OCI-LY7 (cell line): ENCODE data around the gene RAB11B. TPM values are rescaled to one million over a fixed set of nuclear protein-coding genes. Genes with fewer than 3 reads are reported as not detected.

Experiments used
- BruUV-seq: library from RNA; stranded (reverse); fragments of 400-500 nt; replicated peaks from 2 replicates; lab custom pipeline; 2021; lab: Mats Ljungman, UMichigan
- CTCF ChIA-PET: fragments of 300-600 bp; sonication (Branson Sonifier 250); formaldehyde crosslinking; loops from one replicate; lab custom pipeline; 2022; ENCODE audit warnings: antibody characterized with exemption; ENCODE audit not compliant: unreplicated experiment; lab: Charles Lee
- POLR2A ChIA-PET: fragments of 300-600 bp; sonication (Branson Sonifier 250); formaldehyde crosslinking; loops from one replicate; lab custom pipeline; 2022; ENCODE audit warnings: antibody characterized with exemption; lab: Charles Lee
- DNase-seq: peaks from one replicate; pipeline ENCODE4 v3.0.0-alpha.2; 2015; ENCODE audit warnings: low spot score
- H2AFZ ChIP-seq: fragments of 200-600 bp; sonication (generic), shearing (Covaris generic); 2 replicates; pipeline ENCODE4 v1.6.1; 2014; ENCODE audit warnings: mild to moderate bottlenecking, antibody characterized with exemption, low read length, moderate library complexity
- H3K27ac ChIP-seq: fragments of 200-600 bp; sonication (generic); 2 replicates; pipeline ENCODE4 v1.5.1; 2014; ENCODE audit warnings: mixed run types, low read depth, mild to moderate bottlenecking, moderate library complexity, low read length, inconsistent platforms; ENCODE audit not compliant: poor library complexity, severe bottlenecking
- H3K36me3 ChIP-seq: fragments of 200-600 bp; sonication (generic); 2 replicates; pipeline ENCODE4 v1.6.1; 2014; ENCODE audit warnings: mild to moderate bottlenecking, antibody characterized with exemption, low read length, moderate library complexity, mixed read lengths; ENCODE audit not compliant: insufficient read depth
- H3K4me1 ChIP-seq: fragments of 200-600 bp; sonication (generic); 2 replicates; pipeline ENCODE4 v1.5.1; 2014; ENCODE audit warnings: mild to moderate bottlenecking, low read length; ENCODE audit not compliant: insufficient read depth, poor library complexity, severe bottlenecking
- H3K4me2 ChIP-seq: fragments of 200-600 bp; sonication (generic); 2 replicates; pipeline ENCODE4 v1.6.1; 2014; ENCODE audit warnings: mild to moderate bottlenecking, low read length
- H3K4me3 ChIP-seq: fragments of 200-600 bp; sonication (generic); 2 replicates; pipeline ENCODE4 v1.5.1; 2014; ENCODE audit warnings: mild to moderate bottlenecking, low read depth, low read length; ENCODE audit not compliant: poor library complexity, severe bottlenecking
- H3K79me2 ChIP-seq: fragments of 200-600 bp; sonication (generic); 2 replicates; pipeline ENCODE4 v1.6.1; 2016; ENCODE audit warnings: low read depth, mild to moderate bottlenecking, low read length, moderate library complexity, mixed read lengths; ENCODE audit not compliant: insufficient read depth
- H3K9me2 ChIP-seq: fragments of 200-600 bp; sonication (generic); 2 replicates; pipeline ENCODE4 v1.6.1; 2016; ENCODE audit warnings: mild to moderate bottlenecking, low read length, mixed read lengths; ENCODE audit not compliant: insufficient read depth
- H3K9me3 ChIP-seq: fragments of 200-600 bp; sonication (generic); 2 replicates; pipeline ENCODE4 v1.6.1; 2014; ENCODE audit warnings: mild to moderate bottlenecking, mixed run types, low read length, mixed read lengths
- H4K20me1 ChIP-seq: fragments of 200-600 bp; sonication (generic); 2 replicates; pipeline ENCODE4 v1.6.1; 2014; ENCODE audit warnings: mild to moderate bottlenecking, antibody characterized with exemption, low read length, moderate library complexity, mixed read lengths; ENCODE audit not compliant: insufficient read depth
- EZH2phosphoT487 ChIP-seq: fragments of 200-600 bp; sonication (generic); IDR thresholded peaks from 2 replicates; pipeline ENCODE4 v1.6.1; 2018; ENCODE audit warnings: low read depth, borderline replicate concordance, mild to moderate bottlenecking, mixed run types, antibody characterized with exemption, low read length, moderate library complexity, mixed read lengths
- intact Hi-C: fragments of 100-400 bp; cut with micrococcal nuclease; formaldehyde crosslinking; loops from one replicate; pipeline ENCODE4 v1.10.0; 2022; ENCODE audit not compliant: unreplicated experiment
- total RNA-seq, 2 experiments: library from RNA; depleted of rRNA in 1 of 2; stranded (reverse); fragments of >200 nt in 1 of 2; shearing (Covaris generic) in 1 of 2; gene quantifications; 2 replicates each; pipeline ENCODE4 v1.2.3, GENCODE V29; 2014 to 2022
- TF ChIP-seq, protein P1 (sequence below): fragments of 200-600 bp; sonication (generic); conservative IDR thresholded peaks from 2 replicates; pipeline ENCODE4 v1.5.1; 2014; ENCODE audit warnings: mild to moderate bottlenecking, antibody characterized with exemption, low read length, moderate library complexity, mixed read lengths

Gene RAB11B
- total RNA-seq, 2 experiments from 2014 or later, result 24.5 to 84.9 TPM

DNA sequence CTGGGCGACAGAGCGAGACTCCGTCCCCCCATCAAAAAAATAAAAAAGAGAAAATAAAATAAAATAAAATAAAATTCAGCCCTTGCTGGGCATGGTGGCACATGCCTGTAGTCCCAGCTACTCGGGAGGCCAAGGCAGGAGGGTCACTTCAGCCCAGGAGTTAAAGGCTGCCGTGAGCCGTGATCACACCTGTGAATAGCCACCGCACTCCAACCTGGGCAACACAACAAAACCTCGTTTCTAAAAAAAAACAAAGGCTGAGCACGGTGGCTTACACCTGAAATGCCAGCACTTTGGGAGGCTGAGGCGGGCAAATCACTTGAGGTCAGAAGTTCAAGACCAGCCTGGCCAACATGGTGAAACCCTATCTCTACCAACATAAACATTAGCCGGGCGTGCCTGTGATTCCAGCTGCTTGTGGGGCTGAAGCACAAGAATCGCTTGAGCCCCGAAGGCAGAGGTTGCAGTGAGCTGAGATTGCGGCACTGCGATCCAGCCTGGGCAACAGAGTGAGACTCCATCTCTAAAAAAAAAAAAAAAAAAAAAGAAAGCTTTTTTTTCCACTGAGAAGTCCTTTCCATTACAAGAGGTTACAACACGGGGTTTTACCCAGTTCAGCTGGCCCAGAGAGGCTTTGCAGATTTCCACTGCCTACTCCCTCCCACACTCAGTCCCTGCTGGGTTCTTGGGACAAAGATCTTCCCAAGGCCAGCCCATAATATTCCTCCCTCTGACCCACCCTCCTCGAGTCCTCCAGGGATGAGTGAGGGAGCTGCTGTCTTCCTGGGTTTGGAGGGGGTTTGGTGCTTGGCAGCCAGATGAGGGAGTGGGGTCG is 19.8 kb upstream of the RAB11B start:
- no peaks in the 10 kb centered on the region for H3K4me1 ChIP-seq
- H3K4me3 ChIP-seq, result no peak overlapping the region
- H3K36me3 ChIP-seq, result no peaks in the 10 kb centered on the region
- no peaks in the 10 kb centered on the region for H3K79me2 ChIP-seq
- DNase-seq, result no peak
- H3K9me2 ChIP-seq, result no peaks in the 10 kb centered on the region
- TF ChIP-seq, protein P1, sequence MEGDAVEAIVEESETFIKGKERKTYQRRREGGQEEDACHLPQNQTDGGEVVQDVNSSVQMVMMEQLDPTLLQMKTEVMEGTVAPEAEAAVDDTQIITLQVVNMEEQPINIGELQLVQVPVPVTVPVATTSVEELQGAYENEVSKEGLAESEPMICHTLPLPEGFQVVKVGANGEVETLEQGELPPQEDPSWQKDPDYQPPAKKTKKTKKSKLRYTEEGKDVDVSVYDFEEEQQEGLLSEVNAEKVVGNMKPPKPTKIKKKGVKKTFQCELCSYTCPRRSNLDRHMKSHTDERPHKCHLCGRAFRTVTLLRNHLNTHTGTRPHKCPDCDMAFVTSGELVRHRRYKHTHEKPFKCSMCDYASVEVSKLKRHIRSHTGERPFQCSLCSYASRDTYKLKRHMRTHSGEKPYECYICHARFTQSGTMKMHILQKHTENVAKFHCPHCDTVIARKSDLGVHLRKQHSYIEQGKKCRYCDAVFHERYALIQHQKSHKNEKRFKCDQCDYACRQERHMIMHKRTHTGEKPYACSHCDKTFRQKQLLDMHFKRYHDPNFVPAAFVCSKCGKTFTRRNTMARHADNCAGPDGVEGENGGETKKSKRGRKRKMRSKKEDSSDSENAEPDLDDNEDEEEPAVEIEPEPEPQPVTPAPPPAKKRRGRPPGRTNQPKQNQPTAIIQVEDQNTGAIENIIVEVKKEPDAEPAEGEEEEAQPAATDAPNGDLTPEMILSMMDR, result no peak
- TF ChIP-seq EZH2phosphoT487, result no peak
- no peaks in the 10 kb centered on the region for H3K9me3 ChIP-seq
- BruUV-seq, result no TSS peak
- H4K20me1 ChIP-seq, result no peaks in the 10 kb centered on the region
- CTCF ChIA-PET, result no interaction called here
- POLR2A ChIA-PET, result no interaction called here
- no peak overlapping the region for H2AFZ ChIP-seq
- no peak overlapping the region for H3K27ac ChIP-seq
- intact Hi-C loops, result no loop called here
- H3K4me2 ChIP-seq, result no peak overlapping the region

DNA sequence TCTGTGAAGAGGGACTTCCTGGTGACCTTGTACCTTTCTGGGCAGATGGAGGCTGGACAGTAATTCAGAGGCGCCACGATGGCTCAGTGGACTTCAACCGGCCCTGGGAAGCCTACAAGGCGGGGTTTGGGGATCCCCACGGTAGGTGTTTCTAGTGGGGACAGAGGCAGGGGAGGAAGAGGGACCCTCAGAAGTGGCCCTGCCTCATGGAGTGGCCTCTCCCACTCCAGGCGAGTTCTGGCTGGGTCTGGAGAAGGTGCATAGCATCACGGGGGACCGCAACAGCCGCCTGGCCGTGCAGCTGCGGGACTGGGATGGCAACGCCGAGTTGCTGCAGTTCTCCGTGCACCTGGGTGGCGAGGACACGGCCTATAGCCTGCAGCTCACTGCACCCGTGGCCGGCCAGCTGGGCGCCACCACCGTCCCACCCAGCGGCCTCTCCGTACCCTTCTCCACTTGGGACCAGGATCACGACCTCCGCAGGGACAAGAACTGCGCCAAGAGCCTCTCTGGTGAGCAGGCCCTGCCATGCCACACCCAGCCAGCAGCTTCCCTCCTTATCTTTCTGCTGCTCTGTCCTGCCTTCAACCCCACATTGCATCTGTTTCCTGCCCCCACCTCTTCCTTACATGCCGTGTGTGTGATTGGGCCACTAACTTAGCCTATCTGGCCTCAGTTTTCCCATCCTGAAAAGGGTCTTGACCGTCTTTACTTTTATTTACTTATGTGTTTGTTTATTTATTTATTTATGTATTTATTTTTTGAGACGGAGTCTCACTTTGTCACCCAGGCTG is 19.0 kb upstream of the RAB11B start:
- BruUV-seq, result no TSS peak
- no peaks in the 10 kb centered on the region for H3K79me2 ChIP-seq
- no peaks in the 10 kb centered on the region for H4K20me1 ChIP-seq
- H3K4me1 ChIP-seq, result no peaks in the 10 kb centered on the region
- no peaks in the 10 kb centered on the region for H3K9me3 ChIP-seq
- H3K27ac ChIP-seq, result no peak overlapping the region
- no peak overlapping the region for H3K4me2 ChIP-seq
- TF ChIP-seq EZH2phosphoT487, result no peak
- TF ChIP-seq, protein P1, result no peak
- CTCF ChIA-PET, result no interaction called here
- no peaks in the 10 kb centered on the region for H3K36me3 ChIP-seq
- no peak for DNase-seq
- H3K4me3 ChIP-seq, result no peak overlapping the region
- intact Hi-C loops, result no loop called here
- POLR2A ChIA-PET, result no interaction called here
- H2AFZ ChIP-seq, result no peak overlapping the region
- no peaks in the 10 kb centered on the region for H3K9me2 ChIP-seq
